A673 (cell line): Measurements from ENCODE around the gene NXF1. TPM values are rescaled to one million over a fixed set of nuclear protein-coding genes. Genes with fewer than 3 reads are reported as not detected.
A peak's percentile ranks its signal among the peaks of the same experiment; 100 is the strongest.
"Not testable (repeated sequence)": the region's sequence is repeated elsewhere in the genome, so short reads cannot be mapped to it uniquely, and the experiment has no call there.

Experiments used
- BruUV-seq: library from RNA; stranded (reverse); fragments of 400-500 nt; replicated peaks from 2 replicates; lab custom pipeline; 2021; lab: Mats Ljungman, UMichigan
- CTCF ChIA-PET: fragments of 300-600 bp; sonication (Branson Sonifier 250); formaldehyde crosslinking; loops from one replicate; lab custom pipeline; 2022; ENCODE audit warnings: antibody characterized with exemption; lab: Charles Lee
- POLR2A ChIA-PET: fragments of 300-600 bp; sonication (Branson Sonifier 250); formaldehyde crosslinking; loops from one replicate; lab custom pipeline; 2022; ENCODE audit warnings: antibody characterized with exemption; ENCODE audit not compliant: low non-redundant PET; lab: Charles Lee
- DNase-seq: peaks from one replicate; pipeline ENCODE4 v3.0.0-alpha.2; 2015; ENCODE audit warnings: low spot score
- H3K27ac ChIP-seq: fragments of 200-600 bp; sonication (generic); 2 replicates; pipeline ENCODE4 v1.5.1; 2016; ENCODE audit warnings: mixed run types, low read depth, mild to moderate bottlenecking, mixed read lengths, antibody characterized with exemption, low read length; ENCODE audit not compliant: poor library complexity, severe bottlenecking
- H3K27me3 ChIP-seq: fragments of 200-600 bp; sonication (generic); replicated peaks from 2 replicates; pipeline ENCODE4 v1.6.1; 2017; ENCODE audit warnings: mixed run types, low read depth, mild to moderate bottlenecking, mixed read lengths, antibody characterized with exemption, low read length; ENCODE audit not compliant: insufficient read depth, poor library complexity
- H3K36me3 ChIP-seq: fragments of 200-600 bp; sonication (generic); 2 replicates; pipeline ENCODE4 v1.6.1; 2016; ENCODE audit warnings: mixed run types, mild to moderate bottlenecking, mixed read lengths, antibody characterized with exemption, low read length; ENCODE audit not compliant: insufficient read depth, poor library complexity, severe bottlenecking
- H3K4me1 ChIP-seq: fragments of 200-600 bp; sonication (generic); 2 replicates; pipeline ENCODE4 v1.6.1; 2017; ENCODE audit warnings: mixed run types, mild to moderate bottlenecking, mixed read lengths, antibody characterized with exemption, low read length; ENCODE audit not compliant: insufficient read depth, poor library complexity, severe bottlenecking
- H3K4me3 ChIP-seq: fragments of 200-600 bp; sonication (generic); 2 replicates; pipeline ENCODE4 v1.5.1; 2016; ENCODE audit warnings: low read depth, mixed run types, mild to moderate bottlenecking, mixed read lengths, low read length; ENCODE audit not compliant: poor library complexity, severe bottlenecking
- H3K9me3 ChIP-seq: fragments of 200-600 bp; sonication (generic); 2 replicates; pipeline ENCODE4 v1.6.1; 2016; ENCODE audit warnings: mixed run types, low read depth, mild to moderate bottlenecking, mixed read lengths, antibody characterized with exemption, low read length; ENCODE audit not compliant: poor library complexity, severe bottlenecking
- EZH2 ChIP-seq: fragments of 200-600 bp; sonication (generic); IDR thresholded peaks from 2 replicates; pipeline ENCODE4 v1.6.1; 2017; ENCODE audit warnings: borderline replicate concordance, low read depth, mild to moderate bottlenecking, mixed read lengths, antibody characterized with exemption, low read length; ENCODE audit not compliant: poor library complexity, severe bottlenecking
- intact Hi-C: fragments of 100-400 bp; cut with micrococcal nuclease; formaldehyde crosslinking; loops from one replicate; pipeline ENCODE4 v1.10.0; 2022; ENCODE audit not compliant: unreplicated experiment
- total RNA-seq: library from RNA; stranded (reverse); gene quantifications from 2 replicates; pipeline ENCODE4 v1.2.3, GENCODE V29; 2021
- TF ChIP-seq, protein P1 (sequence below): fragments of 300-800, 200-600 bp; sonication (generic); conservative IDR thresholded peaks from 2 replicates; pipeline ENCODE4 v1.5.1; 2017; ENCODE audit warnings: low read depth, mild to moderate bottlenecking, antibody characterized with exemption, low read length, moderate library complexity, mixed read lengths

The NXF1 gene
- total RNA-seq, 1 experiment from 2014 or later = 82.0 TPM

DNA sequence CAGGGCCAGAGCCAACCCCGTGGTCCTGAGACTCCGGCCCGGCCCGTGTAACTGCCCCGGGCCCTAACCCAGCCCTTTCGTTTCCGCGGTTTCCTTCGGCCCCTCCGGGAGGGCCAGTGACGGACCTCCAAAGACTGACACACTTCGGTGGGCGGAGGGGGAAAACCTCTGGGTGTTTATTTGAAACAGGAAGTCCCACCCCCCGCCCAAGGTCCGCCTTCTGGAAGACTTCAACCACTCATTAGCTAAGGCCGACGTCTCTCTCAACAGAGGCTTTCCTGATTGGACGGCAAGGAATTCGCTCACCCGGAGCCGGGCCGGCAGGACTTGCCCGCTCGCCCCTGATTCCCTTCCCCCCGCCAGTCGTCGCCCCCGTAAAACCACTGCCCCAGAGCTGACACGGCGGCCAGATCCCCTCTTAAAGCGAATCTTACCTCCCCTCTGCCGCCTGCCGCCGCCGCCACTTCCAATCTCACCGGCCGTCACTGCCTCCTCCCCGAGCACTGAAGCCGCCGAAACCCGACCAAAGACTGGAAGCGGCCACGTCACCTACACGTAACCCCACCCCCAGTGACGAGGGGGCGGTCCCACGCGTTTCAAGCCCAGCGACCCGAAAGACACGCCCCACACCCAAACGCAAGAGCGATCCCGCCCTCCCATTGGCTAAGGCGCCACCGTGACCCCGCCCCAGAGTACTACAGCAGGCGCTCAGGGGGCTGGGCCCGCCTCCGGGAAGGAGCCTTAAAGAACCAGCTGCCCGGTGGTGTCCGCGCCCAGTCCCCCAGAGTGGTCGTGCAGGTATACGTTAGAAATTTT is 26.5 kb upstream of the NXF1 start, which contains the start of gene STX5:
Gene STX5 (minus strand): TSS at position 532 of the 816 bp plus-strand sequence. CDS start 808 bp downstream, outside the sequence.
- peak within 1 kb of the TSS; percentile 70 for H3K4me3 ChIP-seq
- peaks cover 46% of the 10 kb centered on the region for H3K36me3 ChIP-seq
- H3K27me3 ChIP-seq = no peaks in the 10 kb centered on the region
- TSS peak; percentile 46 for BruUV-seq
- ChIA-PET CTCF (interaction anchor here (0.5 to 1.2 kb wide), 6 partner anchors 24 to 88 kb away, joined by 3 to 7 read pairs (median 5); partner anchors contain the start of gene TAF6L), POLR2A (interaction anchor here (0.6 to 1.6 kb wide), 9 partner anchors 9 to 260 kb away, joined by 3 to 26 read pairs (median 6); partner anchors contain the start of genes HNRNPUL2 and ZBTB3)
- intact Hi-C loops = loop anchor here (5.0 kb wide), 1 partner anchor 39 kb away; the partner anchor contains the start of gene TMEM223
- H3K4me1 ChIP-seq = peaks cover 7% of the 10 kb centered on the region
- DNase-seq = peak; percentile 100
- H3K9me3 ChIP-seq = no peaks in the 10 kb centered on the region
- no peak for TF ChIP-seq EZH2
- TF ChIP-seq, protein P1, sequence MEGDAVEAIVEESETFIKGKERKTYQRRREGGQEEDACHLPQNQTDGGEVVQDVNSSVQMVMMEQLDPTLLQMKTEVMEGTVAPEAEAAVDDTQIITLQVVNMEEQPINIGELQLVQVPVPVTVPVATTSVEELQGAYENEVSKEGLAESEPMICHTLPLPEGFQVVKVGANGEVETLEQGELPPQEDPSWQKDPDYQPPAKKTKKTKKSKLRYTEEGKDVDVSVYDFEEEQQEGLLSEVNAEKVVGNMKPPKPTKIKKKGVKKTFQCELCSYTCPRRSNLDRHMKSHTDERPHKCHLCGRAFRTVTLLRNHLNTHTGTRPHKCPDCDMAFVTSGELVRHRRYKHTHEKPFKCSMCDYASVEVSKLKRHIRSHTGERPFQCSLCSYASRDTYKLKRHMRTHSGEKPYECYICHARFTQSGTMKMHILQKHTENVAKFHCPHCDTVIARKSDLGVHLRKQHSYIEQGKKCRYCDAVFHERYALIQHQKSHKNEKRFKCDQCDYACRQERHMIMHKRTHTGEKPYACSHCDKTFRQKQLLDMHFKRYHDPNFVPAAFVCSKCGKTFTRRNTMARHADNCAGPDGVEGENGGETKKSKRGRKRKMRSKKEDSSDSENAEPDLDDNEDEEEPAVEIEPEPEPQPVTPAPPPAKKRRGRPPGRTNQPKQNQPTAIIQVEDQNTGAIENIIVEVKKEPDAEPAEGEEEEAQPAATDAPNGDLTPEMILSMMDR = no peak
- H3K27ac ChIP-seq = peak within 1 kb of the TSS; percentile 91

DNA sequence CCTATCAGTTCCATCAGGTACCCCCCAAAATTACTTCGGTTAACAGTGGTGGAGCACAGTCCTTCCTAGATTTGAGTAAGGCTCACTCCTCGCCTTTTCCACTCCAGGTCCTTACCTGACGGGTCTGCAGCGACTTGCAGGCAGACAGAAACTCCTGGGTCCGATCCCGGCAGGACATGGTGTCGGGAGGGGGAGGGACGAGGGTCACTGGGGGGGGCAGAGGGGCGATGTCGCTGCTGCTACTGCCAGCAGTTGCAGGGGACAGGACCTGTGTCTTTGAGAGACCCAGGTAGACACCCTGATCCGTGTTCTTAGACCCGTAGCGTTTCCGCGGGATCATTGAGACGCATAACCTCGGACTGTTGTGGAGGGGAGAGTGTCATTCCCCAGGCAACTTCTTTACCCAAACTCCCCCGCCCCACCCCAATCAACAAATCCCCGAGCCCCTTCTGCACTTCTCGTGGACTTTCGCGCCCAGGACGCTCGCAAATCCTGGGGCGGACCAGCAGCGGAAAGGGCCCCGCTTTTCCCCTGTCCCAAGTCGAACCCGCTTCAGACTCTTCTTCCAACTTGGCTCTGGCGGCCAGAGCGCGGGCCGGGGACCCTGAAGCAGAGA is 25.8 kb upstream of the NXF1 start:
- POLR2A ChIA-PET = interaction anchor here (0.8 to 1.6 kb wide), 3 partner anchors 10 to 104 kb away, joined by 3 to 26 read pairs (median 8); partner anchors contain the start of gene HNRNPUL2
- peaks cover 39% of the 10 kb centered on the region for H3K36me3 ChIP-seq
- CTCF ChIA-PET = interaction anchor here (0.6 kb wide), 1 partner anchor 1487 kb away, joined by 3 read pairs; no protein-coding TSS in a partner anchor
- intact Hi-C loops = loop anchor here (5.0 kb wide), 1 partner anchor 39 kb away; the partner anchor contains the start of gene TMEM223
- H3K4me1 ChIP-seq = peaks cover 7% of the 10 kb centered on the region
- no peaks in the 10 kb centered on the region for H3K27me3 ChIP-seq
- BruUV-seq = no TSS peak
- TF ChIP-seq EZH2 = no peak
- TF ChIP-seq, protein P1 = no peak
- H3K4me3 ChIP-seq = peak overlapping the region; percentile 70
- peak; percentile 71 for DNase-seq
- no peaks in the 10 kb centered on the region for H3K9me3 ChIP-seq
- peak overlapping the region; percentile 91 for H3K27ac ChIP-seq

DNA sequence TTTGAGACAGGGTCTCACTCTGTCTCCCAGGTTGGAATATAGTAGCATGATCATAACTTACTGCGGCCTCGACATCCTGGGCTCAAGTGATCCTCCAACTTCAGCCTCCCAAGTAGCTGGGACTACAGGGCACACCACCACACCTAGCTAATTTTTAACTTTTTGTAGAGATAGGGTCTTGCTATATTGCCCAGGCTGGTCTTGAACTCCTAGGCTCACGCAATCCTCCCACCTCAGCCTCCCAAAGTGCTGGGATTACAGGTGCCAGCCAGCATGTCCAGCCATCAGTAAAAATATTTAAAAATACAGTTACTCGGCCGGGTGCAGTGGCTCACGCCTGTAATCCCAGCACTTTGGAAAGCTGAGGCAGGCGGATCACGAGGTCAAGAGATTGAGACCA is 22.9 kb upstream of the NXF1 start:
- CTCF ChIA-PET, POLR2A ChIA-PET, H3K27ac ChIP-seq: not testable (repeated sequence)

More for the DNA sequence above, 22.9 kb upstream of the NXF1 start:
- peaks cover 38% of the 10 kb centered on the region for H3K36me3 ChIP-seq
- intact Hi-C loops, BruUV-seq, H3K4me3 ChIP-seq, H3K27me3 ChIP-seq, DNase-seq, H3K9me3 ChIP-seq, H3K4me1 ChIP-seq: not testable (repeated sequence)
